Measurements from ENCODE around the gene C4B.
"Not testable (repeated sequence)": the region's sequence is repeated elsewhere in the genome, so short reads cannot be mapped to it uniquely, and the experiment has no call there.

DNA sequence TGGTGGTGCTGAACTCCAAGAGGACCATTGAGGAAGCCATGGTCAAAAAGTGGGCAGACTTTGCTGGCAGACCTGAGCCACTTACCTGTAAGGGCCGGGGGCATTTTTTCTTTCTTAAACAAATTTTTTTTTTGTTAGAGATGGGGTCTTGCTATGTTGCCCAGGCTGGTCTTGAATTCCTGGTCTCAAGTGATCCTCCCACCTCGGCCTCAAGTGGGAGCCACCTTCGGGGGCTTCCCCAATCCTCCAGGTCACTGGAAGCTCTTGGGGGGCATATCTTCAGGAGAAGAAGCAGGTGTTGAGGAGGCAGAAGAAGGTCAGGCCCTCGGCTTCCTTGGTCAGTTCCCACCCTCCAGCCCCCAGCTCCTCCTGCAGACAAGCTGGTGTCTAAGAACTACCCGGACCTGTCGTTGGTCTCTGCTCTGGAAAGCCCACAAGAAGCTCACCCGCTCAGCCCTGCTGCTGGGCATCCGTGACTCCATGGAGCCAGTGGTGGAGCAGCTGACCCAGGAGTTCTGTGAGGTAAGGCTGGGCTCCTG is 8.5 kb upstream of the C4B start:
- TF ChIP-seq, protein P1, sequence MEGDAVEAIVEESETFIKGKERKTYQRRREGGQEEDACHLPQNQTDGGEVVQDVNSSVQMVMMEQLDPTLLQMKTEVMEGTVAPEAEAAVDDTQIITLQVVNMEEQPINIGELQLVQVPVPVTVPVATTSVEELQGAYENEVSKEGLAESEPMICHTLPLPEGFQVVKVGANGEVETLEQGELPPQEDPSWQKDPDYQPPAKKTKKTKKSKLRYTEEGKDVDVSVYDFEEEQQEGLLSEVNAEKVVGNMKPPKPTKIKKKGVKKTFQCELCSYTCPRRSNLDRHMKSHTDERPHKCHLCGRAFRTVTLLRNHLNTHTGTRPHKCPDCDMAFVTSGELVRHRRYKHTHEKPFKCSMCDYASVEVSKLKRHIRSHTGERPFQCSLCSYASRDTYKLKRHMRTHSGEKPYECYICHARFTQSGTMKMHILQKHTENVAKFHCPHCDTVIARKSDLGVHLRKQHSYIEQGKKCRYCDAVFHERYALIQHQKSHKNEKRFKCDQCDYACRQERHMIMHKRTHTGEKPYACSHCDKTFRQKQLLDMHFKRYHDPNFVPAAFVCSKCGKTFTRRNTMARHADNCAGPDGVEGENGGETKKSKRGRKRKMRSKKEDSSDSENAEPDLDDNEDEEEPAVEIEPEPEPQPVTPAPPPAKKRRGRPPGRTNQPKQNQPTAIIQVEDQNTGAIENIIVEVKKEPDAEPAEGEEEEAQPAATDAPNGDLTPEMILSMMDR (IDR thresholded peaks at IDR 0.05; ENCODE audit: low read length): not testable (repeated sequence)
- not testable (repeated sequence) for TF ChIP-seq EZH2 (optimal IDR thresholded peaks at IDR 0.05; ENCODE audit: low read depth, low read length); EZH2phosphoT487 (IDR thresholded peaks at IDR 0.05; ENCODE audit: low read length)
